ENCODE results near the gene LAMTOR3. TPM values are rescaled to one million over a fixed set of nuclear protein-coding genes. Genes with fewer than 3 reads are reported as not detected.
"Not testable (repeated sequence)": the region's sequence is repeated elsewhere in the genome, so short reads cannot be mapped to it uniquely, and the experiment has no call there.

LAMTOR3 gene
- total RNA-seq, 4 donors from 2014 or later = 13.2 to 28.6 (median 21.1) TPM

DNA sequence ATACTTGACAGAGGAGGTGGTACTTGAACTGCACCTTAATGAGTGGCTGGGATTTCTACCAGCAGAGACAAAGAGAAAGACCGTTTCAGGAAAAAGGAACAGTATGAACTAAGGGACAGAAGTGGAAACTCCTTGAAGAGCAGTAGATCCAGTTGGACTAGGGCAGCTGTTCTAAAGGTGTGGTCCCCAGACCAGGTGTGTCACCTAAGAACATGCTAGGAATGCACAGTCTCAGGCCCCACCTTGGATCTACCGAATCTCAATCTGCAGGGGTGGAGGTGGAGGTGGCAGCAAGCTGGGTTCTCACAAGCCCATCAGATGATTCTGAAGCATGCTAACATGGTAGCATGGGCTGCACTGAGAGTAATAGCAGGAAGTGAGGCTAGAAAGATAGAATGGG is 55.3 kb downstream of the LAMTOR3 start:
- no peak for DNase-seq
- TF ChIP-seq, protein P1, sequence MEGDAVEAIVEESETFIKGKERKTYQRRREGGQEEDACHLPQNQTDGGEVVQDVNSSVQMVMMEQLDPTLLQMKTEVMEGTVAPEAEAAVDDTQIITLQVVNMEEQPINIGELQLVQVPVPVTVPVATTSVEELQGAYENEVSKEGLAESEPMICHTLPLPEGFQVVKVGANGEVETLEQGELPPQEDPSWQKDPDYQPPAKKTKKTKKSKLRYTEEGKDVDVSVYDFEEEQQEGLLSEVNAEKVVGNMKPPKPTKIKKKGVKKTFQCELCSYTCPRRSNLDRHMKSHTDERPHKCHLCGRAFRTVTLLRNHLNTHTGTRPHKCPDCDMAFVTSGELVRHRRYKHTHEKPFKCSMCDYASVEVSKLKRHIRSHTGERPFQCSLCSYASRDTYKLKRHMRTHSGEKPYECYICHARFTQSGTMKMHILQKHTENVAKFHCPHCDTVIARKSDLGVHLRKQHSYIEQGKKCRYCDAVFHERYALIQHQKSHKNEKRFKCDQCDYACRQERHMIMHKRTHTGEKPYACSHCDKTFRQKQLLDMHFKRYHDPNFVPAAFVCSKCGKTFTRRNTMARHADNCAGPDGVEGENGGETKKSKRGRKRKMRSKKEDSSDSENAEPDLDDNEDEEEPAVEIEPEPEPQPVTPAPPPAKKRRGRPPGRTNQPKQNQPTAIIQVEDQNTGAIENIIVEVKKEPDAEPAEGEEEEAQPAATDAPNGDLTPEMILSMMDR (IDR thresholded peaks at IDR 0.05) = no peak
- TF ChIP-seq POLR2A (IDR thresholded peaks at IDR 0.05) = no peak
- no peaks in the 10 kb centered on the region for H3K4me1 ChIP-seq
- no peaks in the 10 kb centered on the region for H3K9me3 ChIP-seq
- no peaks in the 10 kb centered on the region for H3K27me3 ChIP-seq
- H3K27ac ChIP-seq = no peak overlapping the region
- no peak overlapping the region for H3K4me3 ChIP-seq
- no peaks in the 10 kb centered on the region for H3K36me3 ChIP-seq

DNA sequence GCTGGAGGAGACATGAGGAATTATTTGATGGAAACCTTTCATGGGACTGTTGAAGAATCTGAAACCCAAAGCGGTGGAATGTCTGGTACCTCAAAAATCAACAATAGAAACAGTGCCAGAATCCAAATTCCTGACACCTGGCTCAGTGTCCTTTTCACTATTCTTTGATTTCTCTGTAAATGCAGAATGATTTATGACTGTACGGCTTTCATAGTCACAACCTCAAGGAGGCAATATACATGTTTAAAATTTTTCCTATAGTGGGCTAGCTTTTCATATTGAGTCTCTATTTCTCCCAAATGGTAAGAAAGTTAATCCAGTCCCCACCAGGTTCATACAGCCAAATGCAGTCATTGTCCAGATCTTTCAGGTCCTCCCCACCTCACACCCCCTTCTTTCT is 58.3 kb downstream of the LAMTOR3 start:
- Histone ChIP-seq H3K27ac (no peak overlapping the region), H3K9me3 (no peaks in the 10 kb centered on the region), H3K4me3 (no peak overlapping the region), H3K36me3 (no peaks in the 10 kb centered on the region), H3K27me3 (no peaks in the 10 kb centered on the region), H3K4me1 (no peaks in the 10 kb centered on the region)
- no peak for TF ChIP-seq POLR2A (IDR thresholded peaks at IDR 0.05)
- DNase-seq = no peak

DNA sequence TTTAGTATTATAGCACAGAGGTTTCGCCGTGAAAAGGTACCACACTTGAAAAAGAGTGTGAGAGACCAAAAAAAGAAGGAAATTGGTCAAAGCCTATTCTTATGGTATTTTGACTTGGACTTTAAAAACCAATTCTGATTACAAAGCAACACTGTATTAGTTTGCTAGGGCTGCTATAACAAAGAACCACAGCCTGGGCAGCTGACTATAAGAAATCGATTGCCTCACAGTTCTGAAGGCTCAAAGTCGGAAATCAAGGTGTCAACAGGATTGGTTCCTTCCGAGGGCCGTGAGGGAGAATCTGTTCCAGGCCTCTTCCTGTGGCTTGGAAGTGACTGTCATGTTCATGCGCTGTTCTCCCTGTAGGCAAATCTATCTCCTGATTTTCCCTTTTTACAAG is 59.7 kb downstream of the LAMTOR3 start:
- Histone ChIP-seq H3K27ac (no peak overlapping the region), H3K9me3 (no peaks in the 10 kb centered on the region), H3K27me3 (no peaks in the 10 kb centered on the region), H3K4me1 (no peaks in the 10 kb centered on the region), H3K4me3 (no peak overlapping the region), H3K36me3 (no peaks in the 10 kb centered on the region)
- no peak for DNase-seq
- TF ChIP-seq, protein P1 (IDR thresholded peaks at IDR 0.05) = no peak
- no peak for TF ChIP-seq POLR2A (IDR thresholded peaks at IDR 0.05)

DNA sequence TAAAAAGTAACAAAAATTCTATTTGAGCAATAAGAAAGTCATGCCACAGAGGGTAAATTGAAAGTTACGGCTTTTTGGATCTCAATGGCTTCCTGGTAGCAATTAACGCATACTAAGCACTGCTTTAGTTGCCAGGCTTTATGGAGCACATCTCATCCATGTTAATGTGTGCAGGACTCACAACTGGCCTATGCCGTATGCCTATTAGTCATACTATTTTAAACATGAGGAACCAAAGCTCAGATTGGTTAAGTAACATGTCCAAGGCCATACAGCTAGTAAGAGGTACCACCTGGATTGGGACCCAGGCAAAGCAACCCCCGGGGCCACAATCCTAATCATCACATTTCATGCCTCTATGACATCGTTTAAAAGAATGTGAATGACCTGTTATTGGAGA is 60.5 kb downstream of the LAMTOR3 start:
- Histone ChIP-seq H3K27ac (no peak overlapping the region), H3K27me3 (no peaks in the 10 kb centered on the region), H3K9me3 (no peaks in the 10 kb centered on the region), H3K4me1 (no peaks in the 10 kb centered on the region), H3K36me3 (no peaks in the 10 kb centered on the region), H3K4me3 (no peak overlapping the region)
- TF ChIP-seq, protein P1 (IDR thresholded peaks at IDR 0.05) = no peak
- no peak for DNase-seq

DNA sequence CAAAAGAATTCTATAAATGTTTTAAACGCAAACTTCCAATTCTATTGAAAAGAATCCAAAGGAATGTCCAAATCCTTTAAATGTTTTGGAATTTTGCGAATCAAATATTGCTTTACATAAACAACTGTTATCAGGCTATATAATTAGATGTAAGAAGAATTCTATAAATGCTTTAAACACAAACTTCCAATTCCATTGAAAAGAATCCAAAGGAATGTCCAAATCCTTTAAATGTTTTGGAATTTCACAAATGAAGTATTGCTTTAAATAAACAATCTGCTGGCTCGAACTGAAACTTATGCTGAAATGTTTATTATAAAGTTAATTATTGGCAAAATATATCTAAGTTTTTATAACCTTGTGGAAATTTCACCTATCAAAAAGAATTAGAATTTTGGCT is 61.5 kb downstream of the LAMTOR3 start:
- Histone ChIP-seq H3K27ac (no peak overlapping the region), H3K4me3 (no peak overlapping the region), H3K27me3 (no peaks in the 10 kb centered on the region), H3K4me1 (no peaks in the 10 kb centered on the region), H3K9me3 (no peaks in the 10 kb centered on the region), H3K36me3 (no peaks in the 10 kb centered on the region)
- no peak for DNase-seq
- TF ChIP-seq, protein P1 (IDR thresholded peaks at IDR 0.05) = no peak
- TF ChIP-seq POLR2A (IDR thresholded peaks at IDR 0.05) = no peak

DNA sequence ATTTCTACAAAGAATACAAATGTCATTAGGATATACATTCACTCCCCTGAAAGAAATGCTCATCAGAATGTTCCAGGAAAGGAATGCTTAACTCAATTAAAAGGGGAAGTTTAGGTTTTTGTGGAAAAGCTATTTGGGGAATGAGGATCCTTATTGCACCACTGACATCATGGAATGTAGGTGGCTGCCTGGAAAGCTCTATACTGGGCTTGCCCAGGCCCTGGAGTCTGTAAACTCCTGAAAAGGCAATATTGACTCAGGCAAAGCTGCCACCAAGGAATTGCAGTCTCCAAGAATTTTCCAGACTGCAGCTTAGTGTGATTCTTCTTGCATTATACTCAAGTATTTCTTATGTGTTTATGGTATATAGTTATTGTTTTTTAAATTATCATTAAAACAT is 61.9 kb downstream of the LAMTOR3 start:
- no peak for DNase-seq
- Histone ChIP-seq H3K27ac (no peak overlapping the region), H3K36me3 (no peaks in the 10 kb centered on the region), H3K4me3 (no peak overlapping the region), H3K27me3 (no peaks in the 10 kb centered on the region), H3K4me1 (no peaks in the 10 kb centered on the region), H3K9me3 (no peaks in the 10 kb centered on the region)
- TF ChIP-seq, protein P1 (IDR thresholded peaks at IDR 0.05) = no peak
- no peak for TF ChIP-seq POLR2A (IDR thresholded peaks at IDR 0.05)

DNA sequence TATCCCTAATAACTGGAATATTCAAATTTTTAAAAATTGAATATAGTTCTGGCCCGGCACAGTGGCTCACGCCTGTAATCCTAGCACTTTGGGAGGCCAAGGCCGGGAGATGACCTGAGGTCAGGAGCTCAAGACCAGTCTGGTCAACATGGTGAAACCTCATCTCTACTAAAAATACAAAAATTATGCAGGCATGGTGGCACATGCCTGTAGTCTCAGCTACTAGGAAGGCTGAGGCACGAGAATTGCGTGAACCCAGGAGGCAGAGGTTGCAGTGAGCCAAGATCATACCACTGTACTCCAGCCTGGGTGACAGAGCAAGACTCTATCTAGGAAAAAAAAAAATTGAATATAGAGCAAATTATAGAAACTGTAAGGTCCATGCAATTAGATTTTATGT is 64.2 kb downstream of the LAMTOR3 start:
- not testable (repeated sequence) for H3K4me3 ChIP-seq, H3K27me3 ChIP-seq, H3K27ac ChIP-seq, H3K9me3 ChIP-seq, H3K4me1 ChIP-seq, H3K36me3 ChIP-seq, DNase-seq
